ENCODE data around the gene UBAC2. TPM values are rescaled to one million over a fixed set of nuclear protein-coding genes. Genes with fewer than 3 reads are reported as not detected.

UBAC2 gene
- total and polyA plus RNA-seq, 2 experiments from 2014 or later = 78.2 to 83.1 TPM

DNA sequence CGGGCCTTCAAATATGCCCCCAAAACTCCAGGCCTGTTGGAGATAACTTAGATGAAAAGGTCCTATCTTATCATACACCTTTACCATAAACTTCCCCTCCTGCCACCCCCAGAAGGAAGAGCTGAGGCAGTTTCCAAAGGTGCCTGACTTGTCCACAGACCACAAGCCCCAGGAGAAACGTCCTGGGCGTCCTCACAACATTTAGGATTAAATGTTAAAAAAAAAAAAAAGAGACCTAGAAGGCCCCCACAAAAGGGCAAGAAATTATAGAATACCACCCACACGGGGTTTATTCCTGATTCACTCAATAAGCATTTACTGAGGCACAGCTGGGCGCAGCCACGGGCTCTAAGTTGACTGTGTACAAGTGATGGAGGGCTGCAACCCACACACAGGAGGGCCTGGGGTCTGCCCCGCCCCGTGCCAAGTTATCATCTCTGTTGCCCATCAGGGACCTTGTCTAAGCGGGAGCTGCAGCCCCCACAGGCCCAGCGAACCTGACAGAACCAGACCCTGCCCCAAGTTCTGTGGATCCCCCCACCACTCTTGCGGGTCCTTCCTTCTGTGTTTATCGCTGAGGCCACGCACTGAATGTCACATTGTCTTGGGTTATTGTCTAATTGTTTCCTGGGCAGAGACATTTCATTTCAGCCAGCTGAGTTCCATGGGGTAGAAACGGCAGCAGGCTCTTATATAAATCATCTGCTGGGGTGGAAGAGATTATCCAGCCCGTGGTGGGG is 217.6 kb downstream of the UBAC2 start:
- DNase-seq (ENCODE audit: low spot score) = no peak
- H3K27ac ChIP-seq = no peak overlapping the region
- H3K79me2 ChIP-seq = no peaks in the 10 kb centered on the region
- no peaks in the 10 kb centered on the region for H3K36me3 ChIP-seq (replicated peaks; ENCODE audit: insufficient read depth, low read depth)
- TF ChIP-seq EZH2 (IDR thresholded peaks at IDR 0.05; ENCODE audit: borderline replicate concordance) (no peak), EZH2phosphoT487 (IDR thresholded peaks at IDR 0.05; ENCODE audit: low read depth, severe bottlenecking, unreplicated experiment) (no peak)
- TF ChIP-seq, protein P1, sequence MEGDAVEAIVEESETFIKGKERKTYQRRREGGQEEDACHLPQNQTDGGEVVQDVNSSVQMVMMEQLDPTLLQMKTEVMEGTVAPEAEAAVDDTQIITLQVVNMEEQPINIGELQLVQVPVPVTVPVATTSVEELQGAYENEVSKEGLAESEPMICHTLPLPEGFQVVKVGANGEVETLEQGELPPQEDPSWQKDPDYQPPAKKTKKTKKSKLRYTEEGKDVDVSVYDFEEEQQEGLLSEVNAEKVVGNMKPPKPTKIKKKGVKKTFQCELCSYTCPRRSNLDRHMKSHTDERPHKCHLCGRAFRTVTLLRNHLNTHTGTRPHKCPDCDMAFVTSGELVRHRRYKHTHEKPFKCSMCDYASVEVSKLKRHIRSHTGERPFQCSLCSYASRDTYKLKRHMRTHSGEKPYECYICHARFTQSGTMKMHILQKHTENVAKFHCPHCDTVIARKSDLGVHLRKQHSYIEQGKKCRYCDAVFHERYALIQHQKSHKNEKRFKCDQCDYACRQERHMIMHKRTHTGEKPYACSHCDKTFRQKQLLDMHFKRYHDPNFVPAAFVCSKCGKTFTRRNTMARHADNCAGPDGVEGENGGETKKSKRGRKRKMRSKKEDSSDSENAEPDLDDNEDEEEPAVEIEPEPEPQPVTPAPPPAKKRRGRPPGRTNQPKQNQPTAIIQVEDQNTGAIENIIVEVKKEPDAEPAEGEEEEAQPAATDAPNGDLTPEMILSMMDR (IDR thresholded peaks at IDR 0.05; ENCODE audit: poor library complexity) = no peak
- H3K4me2 ChIP-seq = no peak overlapping the region
- WGBS (ENCODE audit: low lambda C conversion rate, missing lambda C conversion rate) = 87% methylated on average over 15 of the region's 15 CpGs
- no peaks in the 10 kb centered on the region for H4K20me1 ChIP-seq (ENCODE audit: insufficient read depth, poor library complexity, severe bottlenecking)
- H3K9me3 ChIP-seq (ENCODE audit: low read depth) = no peaks in the 10 kb centered on the region
- H3K27me3 ChIP-seq = no peaks in the 10 kb centered on the region
- H2AFZ ChIP-seq = no peak overlapping the region
- no peaks in the 10 kb centered on the region for H3K9me2 ChIP-seq (replicated peaks; ENCODE audit: insufficient read depth)
- no peak overlapping the region for H3K4me3 ChIP-seq
- H3K4me1 ChIP-seq (ENCODE audit: insufficient read depth) = no peaks in the 10 kb centered on the region

DNA sequence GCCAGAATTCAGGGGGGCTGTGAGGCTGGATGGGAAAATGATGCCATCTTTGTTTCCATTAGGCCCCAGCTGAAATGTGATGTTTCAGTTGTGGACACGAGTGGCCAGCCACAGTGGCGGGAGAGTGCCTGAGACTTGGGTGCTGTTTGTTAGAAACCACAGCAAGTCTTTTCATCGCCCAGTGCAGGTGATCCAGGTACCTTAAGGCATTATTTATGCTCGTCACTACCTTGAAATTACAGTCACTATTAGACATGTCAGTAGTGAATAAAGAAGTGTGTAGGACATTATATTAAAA is 218.1 kb downstream of the UBAC2 start:
- Histone ChIP-seq H2AFZ (no peak overlapping the region), H3K9me3 (ENCODE audit: low read depth) (no peaks in the 10 kb centered on the region), H3K27me3 (no peaks in the 10 kb centered on the region), H3K27ac (no peak overlapping the region), H3K4me2 (no peak overlapping the region), H3K9me2 (replicated peaks; ENCODE audit: insufficient read depth) (no peaks in the 10 kb centered on the region), H3K79me2 (no peaks in the 10 kb centered on the region), H3K4me3 (no peak overlapping the region), H3K4me1 (ENCODE audit: insufficient read depth) (no peaks in the 10 kb centered on the region), H3K36me3 (replicated peaks; ENCODE audit: insufficient read depth, low read depth) (no peaks in the 10 kb centered on the region), H4K20me1 (ENCODE audit: insufficient read depth, poor library complexity, severe bottlenecking) (no peaks in the 10 kb centered on the region)
- 91% methylated on average over 4 of the region's 4 CpGs for WGBS (ENCODE audit: low lambda C conversion rate, missing lambda C conversion rate)
- no peak for DNase-seq (ENCODE audit: low spot score)
- no peak for TF ChIP-seq EZH2 (IDR thresholded peaks at IDR 0.05; ENCODE audit: borderline replicate concordance)
- no peak for TF ChIP-seq EZH2phosphoT487 (IDR thresholded peaks at IDR 0.05; ENCODE audit: low read depth, severe bottlenecking, unreplicated experiment)
- TF ChIP-seq, protein P1 (IDR thresholded peaks at IDR 0.05; ENCODE audit: poor library complexity) = no peak

DNA sequence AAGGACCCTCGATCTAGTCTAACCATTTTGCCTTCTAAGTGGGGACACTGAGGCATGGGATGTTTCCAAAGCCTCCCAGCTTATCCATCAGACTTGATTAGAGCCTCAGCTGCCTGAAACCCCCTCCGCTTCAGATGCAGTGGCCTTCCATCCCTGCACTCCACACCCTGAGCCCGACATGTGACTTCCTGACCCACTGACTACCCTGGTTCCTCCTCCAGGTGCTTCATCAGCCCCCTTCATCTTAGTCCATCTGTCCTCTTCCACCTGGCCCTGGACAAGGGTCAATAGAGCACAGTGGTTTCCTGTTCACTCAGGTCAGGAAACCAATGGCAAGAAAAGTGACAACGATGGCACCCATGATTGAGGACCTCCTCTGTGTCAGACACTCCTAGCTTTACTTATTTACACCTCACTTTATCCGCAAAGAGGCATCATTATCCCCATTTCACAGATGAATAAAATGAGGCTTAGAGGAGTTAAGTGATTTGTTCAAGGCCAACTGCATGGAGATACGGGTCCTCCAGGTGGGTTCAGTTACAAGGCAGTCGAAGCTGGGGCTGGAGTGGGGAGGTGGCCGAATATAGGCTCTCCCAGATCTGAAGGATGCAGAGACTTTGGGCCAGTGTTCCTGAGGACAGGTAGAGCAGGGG is 219.1 kb downstream of the UBAC2 start:
- DNase-seq (ENCODE audit: low spot score) = no peak
- Histone ChIP-seq H3K4me2 (no peak overlapping the region), H2AFZ (no peak overlapping the region), H3K27ac (no peak overlapping the region), H3K27me3 (no peaks in the 10 kb centered on the region), H4K20me1 (ENCODE audit: insufficient read depth, poor library complexity, severe bottlenecking) (no peaks in the 10 kb centered on the region), H3K36me3 (replicated peaks; ENCODE audit: insufficient read depth, low read depth) (no peaks in the 10 kb centered on the region), H3K9me2 (replicated peaks; ENCODE audit: insufficient read depth) (no peaks in the 10 kb centered on the region), H3K79me2 (no peaks in the 10 kb centered on the region), H3K9me3 (ENCODE audit: low read depth) (no peaks in the 10 kb centered on the region), H3K4me3 (no peak overlapping the region), H3K4me1 (ENCODE audit: insufficient read depth) (no peaks in the 10 kb centered on the region)
- WGBS (ENCODE audit: low lambda C conversion rate, missing lambda C conversion rate) = 95% methylated on average over 8 of the region's 8 CpGs
- TF ChIP-seq EZH2phosphoT487 (IDR thresholded peaks at IDR 0.05; ENCODE audit: low read depth, severe bottlenecking, unreplicated experiment) (no peak), EZH2 (IDR thresholded peaks at IDR 0.05; ENCODE audit: borderline replicate concordance) (no peak)
- TF ChIP-seq, protein P1 (IDR thresholded peaks at IDR 0.05; ENCODE audit: poor library complexity) = no peak

Measured in hepatocyte (in vitro differentiated cells).